ENCODE measurements around the gene RALGAPA1. TPM values are rescaled to one million over a fixed set of nuclear protein-coding genes. Genes with fewer than 3 reads are reported as not detected.
A peak's percentile ranks its signal among the peaks of the same experiment; 100 is the strongest.
"Not testable (repeated sequence)": the region's sequence is repeated elsewhere in the genome, so short reads cannot be mapped to it uniquely, and the experiment has no call there.

Gene RALGAPA1
- polyA plus RNA-seq, 1 donor from 2014 or later, result 24.6 TPM

GRCh38 chr14:35682802-35683201 is 126.3 kb downstream of the RALGAPA1 start:
- H3K9me3 Mint-ChIP-seq, result no peaks in the 10 kb centered on the region
- H3K36me3 Mint-ChIP-seq, result peaks cover 7% of the 10 kb centered on the region
- peaks cover 0 to 4% (median 3%) of the 10 kb centered on the region in 3 donors for H3K4me1 Mint-ChIP-seq
- no peak overlapping the region for H3K4me3 Mint-ChIP-seq
- H3K27me3 Mint-ChIP-seq, result no peaks in the 10 kb centered on the region
- no peak overlapping the region for H3K27ac Mint-ChIP-seq

GRCh38 chr14:35678403-35679028 is 130.6 kb downstream of the RALGAPA1 start:
- H3K27ac Mint-ChIP-seq, result peak overlapping the region in 1 of 3 donors; percentile 28
- no peaks in the 10 kb centered on the region for H3K4me1 Mint-ChIP-seq
- peaks cover 10% of the 10 kb centered on the region for H3K36me3 Mint-ChIP-seq
- H3K9me3 Mint-ChIP-seq, result no peaks in the 10 kb centered on the region
- H3K27me3 Mint-ChIP-seq, result no peaks in the 10 kb centered on the region
- no peak overlapping the region for H3K4me3 Mint-ChIP-seq

- H3K4me3 Mint-ChIP-seq, result no peak overlapping the region
- no peak overlapping the region for H3K27ac Mint-ChIP-seq
- no peaks in the 10 kb centered on the region for H3K9me3 Mint-ChIP-seq
- H3K4me1 Mint-ChIP-seq, result no peaks in the 10 kb centered on the region
- H3K27me3 Mint-ChIP-seq, result no peaks in the 10 kb centered on the region
- peaks cover 1% of the 10 kb centered on the region for H3K36me3 Mint-ChIP-seq
Measured at GRCh38 chr14:35669782-35670181, 139.3 kb downstream of the RALGAPA1 start.

GRCh38 chr14:35666429-35667043 is 142.6 kb downstream of the RALGAPA1 start:
- peaks cover 3% of the 10 kb centered on the region for H3K36me3 Mint-ChIP-seq
- H3K27ac Mint-ChIP-seq, result no peak overlapping the region

GRCh38 chr14:35661875-35662274 is 147.2 kb downstream of the RALGAPA1 start:
- no peaks in the 10 kb centered on the region for H3K9me3 Mint-ChIP-seq
- peaks cover 1% of the 10 kb centered on the region for H3K36me3 Mint-ChIP-seq
- H3K4me3 Mint-ChIP-seq, result no peak overlapping the region
- no peaks in the 10 kb centered on the region for H3K27me3 Mint-ChIP-seq
- peak overlapping the region in 1 of 3 donors; percentile 41 for H3K27ac Mint-ChIP-seq
- H3K4me1 Mint-ChIP-seq, result no peaks in the 10 kb centered on the region

More at GRCh38 chr14:35666429-35667043, 142.6 kb downstream of the RALGAPA1 start:
- no peak overlapping the region for H3K4me3 Mint-ChIP-seq
- no peaks in the 10 kb centered on the region for H3K27me3 Mint-ChIP-seq
- H3K9me3 Mint-ChIP-seq, result no peaks in the 10 kb centered on the region
- no peaks in the 10 kb centered on the region for H3K4me1 Mint-ChIP-seq

GRCh38 chr14:35653045-35653444 is 156.1 kb downstream of the RALGAPA1 start:
- Mint-ChIP-seq H3K4me1 (no peaks in the 10 kb centered on the region), H3K36me3 (peaks cover 15% of the 10 kb centered on the region), H3K4me3 (no peak overlapping the region), H3K9me3 (no peaks in the 10 kb centered on the region), H3K27ac (peak overlapping the region in 1 of 3 donors; percentile 10), H3K27me3 (no peaks in the 10 kb centered on the region)

GRCh38 chr14:35643513-35643912 is 165.6 kb downstream of the RALGAPA1 start:
- Mint-ChIP-seq H3K4me1 (peaks cover 0 to 1% (median 0%) of the 10 kb centered on the region in 3 donors), H3K27me3 (no peaks in the 10 kb centered on the region), H3K4me3 (peak overlapping the region in 1 of 4 donors; percentile 39), H3K36me3 (peaks cover 38% of the 10 kb centered on the region), H3K9me3 (peaks cover 12 to 36% (median 12%) of the 10 kb centered on the region in 3 donors), H3K27ac (no peak overlapping the region)

GRCh38 chr14:35637851-35638250 is 171.2 kb downstream of the RALGAPA1 start:
- Mint-ChIP-seq H3K9me3 (peaks cover 8 to 27% (median 11%) of the 10 kb centered on the region in 3 donors), H3K27me3 (no peaks in the 10 kb centered on the region), H3K36me3 (peaks cover 33% of the 10 kb centered on the region), H3K4me1 (peaks cover 0 to 2% (median 2%) of the 10 kb centered on the region in 3 donors), H3K27ac (no peak overlapping the region), H3K4me3 (no peak overlapping the region)

GRCh38 chr14:35637269-35637668 is 171.8 kb downstream of the RALGAPA1 start:
- Mint-ChIP-seq H3K27me3 (no peaks in the 10 kb centered on the region), H3K27ac (no peak overlapping the region), H3K4me1 (peaks cover 2 to 5% (median 4%) of the 10 kb centered on the region in 3 donors), H3K36me3 (peaks cover 29% of the 10 kb centered on the region), H3K4me3 (no peak overlapping the region), H3K9me3 (peaks cover 6 to 24% (median 8%) of the 10 kb centered on the region in 3 donors)

- H3K9me3 Mint-ChIP-seq, result peaks cover 2 to 9% (median 4%) of the 10 kb centered on the region in 3 donors
- H3K27me3 Mint-ChIP-seq, result no peaks in the 10 kb centered on the region
- H3K27ac Mint-ChIP-seq, result no peak overlapping the region
- peaks cover 2 to 4% (median 4%) of the 10 kb centered on the region in 3 donors for H3K4me1 Mint-ChIP-seq
- H3K36me3 Mint-ChIP-seq, result peaks cover 12% of the 10 kb centered on the region
- no peak overlapping the region for H3K4me3 Mint-ChIP-seq
Measured at GRCh38 chr14:35632676-35633075, 176.4 kb downstream of the RALGAPA1 start.

GRCh38 chr14:35632271-35632670 is 176.8 kb downstream of the RALGAPA1 start:
- Mint-ChIP-seq H3K27me3 (no peaks in the 10 kb centered on the region), H3K36me3 (peaks cover 8% of the 10 kb centered on the region), H3K27ac (no peak overlapping the region), H3K9me3 (peaks cover under 1 to 5% (median 2%) of the 10 kb centered on the region in 3 donors), H3K4me3 (no peak overlapping the region), H3K4me1 (peaks cover 2 to 4% (median 4%) of the 10 kb centered on the region in 3 donors)

- peaks cover 4% of the 10 kb centered on the region for H3K36me3 Mint-ChIP-seq
- H3K27me3 Mint-ChIP-seq, result no peaks in the 10 kb centered on the region
- peak overlapping the region in 1 of 3 donors; percentile 62 for H3K27ac Mint-ChIP-seq
- no peak overlapping the region for H3K4me3 Mint-ChIP-seq
- peaks cover 0 to 2% (median 0%) of the 10 kb centered on the region in 3 donors for H3K9me3 Mint-ChIP-seq
- H3K4me1 Mint-ChIP-seq, result peaks cover 0 to 4% (median 4%) of the 10 kb centered on the region in 3 donors
Measured at GRCh38 chr14:35631071-35631805, 177.9 kb downstream of the RALGAPA1 start.

- peak overlapping the region in 1 of 3 donors; percentile 27 for H3K27ac Mint-ChIP-seq
- no peak overlapping the region for H3K4me3 Mint-ChIP-seq
- H3K9me3 Mint-ChIP-seq, result peaks cover 0 to 2% (median 0%) of the 10 kb centered on the region in 3 donors
- peaks cover 4% of the 10 kb centered on the region for H3K36me3 Mint-ChIP-seq
- H3K4me1 Mint-ChIP-seq, result peaks cover 2 to 4% (median 4%) of the 10 kb centered on the region in 3 donors
- no peaks in the 10 kb centered on the region for H3K27me3 Mint-ChIP-seq
Measured at GRCh38 chr14:35628989-35629388, 180.1 kb downstream of the RALGAPA1 start.

GRCh38 chr14:35626947-35627346 is 182.1 kb downstream of the RALGAPA1 start:
- not testable (repeated sequence) for H3K27ac Mint-ChIP-seq, H3K4me1 Mint-ChIP-seq, H3K9me3 Mint-ChIP-seq, H3K27me3 Mint-ChIP-seq, H3K4me3 Mint-ChIP-seq
- peaks cover 10% of the 10 kb centered on the region for H3K36me3 Mint-ChIP-seq

GRCh38 chr14:35621996-35622395 is 187.1 kb downstream of the RALGAPA1 start:
- H3K4me3 Mint-ChIP-seq, H3K9me3 Mint-ChIP-seq, H3K27me3 Mint-ChIP-seq, H3K4me1 Mint-ChIP-seq, H3K27ac Mint-ChIP-seq: not testable (repeated sequence)
- peaks cover 18% of the 10 kb centered on the region for H3K36me3 Mint-ChIP-seq
